ENCODE measurements around the gene CA5B.

Gene CA5B

GRCh38 chrX:15747626-15748173, 9.6 kb downstream of the CA5B start:
- H3K36me3 ChIP-seq (replicated peaks), result no peaks in the 10 kb centered on the region
- in situ Hi-C loops (cut with HindIII; ENCODE audit: low pct_ligation_motif_present, low sequenced_read_pairs), result no loop called here
- TF ChIP-seq, protein P1, sequence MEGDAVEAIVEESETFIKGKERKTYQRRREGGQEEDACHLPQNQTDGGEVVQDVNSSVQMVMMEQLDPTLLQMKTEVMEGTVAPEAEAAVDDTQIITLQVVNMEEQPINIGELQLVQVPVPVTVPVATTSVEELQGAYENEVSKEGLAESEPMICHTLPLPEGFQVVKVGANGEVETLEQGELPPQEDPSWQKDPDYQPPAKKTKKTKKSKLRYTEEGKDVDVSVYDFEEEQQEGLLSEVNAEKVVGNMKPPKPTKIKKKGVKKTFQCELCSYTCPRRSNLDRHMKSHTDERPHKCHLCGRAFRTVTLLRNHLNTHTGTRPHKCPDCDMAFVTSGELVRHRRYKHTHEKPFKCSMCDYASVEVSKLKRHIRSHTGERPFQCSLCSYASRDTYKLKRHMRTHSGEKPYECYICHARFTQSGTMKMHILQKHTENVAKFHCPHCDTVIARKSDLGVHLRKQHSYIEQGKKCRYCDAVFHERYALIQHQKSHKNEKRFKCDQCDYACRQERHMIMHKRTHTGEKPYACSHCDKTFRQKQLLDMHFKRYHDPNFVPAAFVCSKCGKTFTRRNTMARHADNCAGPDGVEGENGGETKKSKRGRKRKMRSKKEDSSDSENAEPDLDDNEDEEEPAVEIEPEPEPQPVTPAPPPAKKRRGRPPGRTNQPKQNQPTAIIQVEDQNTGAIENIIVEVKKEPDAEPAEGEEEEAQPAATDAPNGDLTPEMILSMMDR (IDR thresholded peaks at IDR 0.05; ENCODE audit: low read depth, low read length, missing control alignments), result no peak
- no peak overlapping the region for H3K27ac ChIP-seq
- H3K27me3 ChIP-seq (replicated peaks), result no peaks in the 10 kb centered on the region
- DNase-seq, result no peak
- H3K4me3 ChIP-seq (ENCODE audit: low read depth, low read length), result no peak overlapping the region

DNA sequence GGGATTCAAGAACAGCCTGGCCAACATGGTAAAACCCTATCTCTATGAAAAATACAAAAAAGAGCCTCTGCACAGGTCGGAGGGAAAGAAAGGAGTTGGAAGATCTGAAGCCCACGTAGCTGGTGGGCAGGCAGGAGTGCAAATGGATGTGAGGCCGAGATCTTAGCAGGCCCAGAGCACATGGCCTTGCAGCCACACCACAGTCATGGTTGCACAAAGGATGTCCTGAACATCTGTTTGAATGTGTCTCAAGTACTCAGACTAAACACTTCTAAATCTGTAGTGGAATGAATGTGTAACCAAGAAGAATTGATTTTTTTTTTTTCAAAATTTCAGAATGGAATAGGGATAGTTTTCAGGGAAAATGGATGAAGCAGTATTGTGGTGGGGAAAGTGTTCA, 10.8 kb downstream of the CA5B start:
- no peaks in the 10 kb centered on the region for H3K27me3 ChIP-seq (replicated peaks)
- TF ChIP-seq, protein P1 (IDR thresholded peaks at IDR 0.05; ENCODE audit: low read depth, low read length, missing control alignments), result no peak
- H3K27ac ChIP-seq, result no peak overlapping the region
- DNase-seq, result no peak
- no peaks in the 10 kb centered on the region for H3K36me3 ChIP-seq (replicated peaks)
- in situ Hi-C loops (cut with HindIII; ENCODE audit: low pct_ligation_motif_present, low sequenced_read_pairs), result no loop called here
- H3K4me3 ChIP-seq (ENCODE audit: low read depth, low read length), result no peak overlapping the region

DNA sequence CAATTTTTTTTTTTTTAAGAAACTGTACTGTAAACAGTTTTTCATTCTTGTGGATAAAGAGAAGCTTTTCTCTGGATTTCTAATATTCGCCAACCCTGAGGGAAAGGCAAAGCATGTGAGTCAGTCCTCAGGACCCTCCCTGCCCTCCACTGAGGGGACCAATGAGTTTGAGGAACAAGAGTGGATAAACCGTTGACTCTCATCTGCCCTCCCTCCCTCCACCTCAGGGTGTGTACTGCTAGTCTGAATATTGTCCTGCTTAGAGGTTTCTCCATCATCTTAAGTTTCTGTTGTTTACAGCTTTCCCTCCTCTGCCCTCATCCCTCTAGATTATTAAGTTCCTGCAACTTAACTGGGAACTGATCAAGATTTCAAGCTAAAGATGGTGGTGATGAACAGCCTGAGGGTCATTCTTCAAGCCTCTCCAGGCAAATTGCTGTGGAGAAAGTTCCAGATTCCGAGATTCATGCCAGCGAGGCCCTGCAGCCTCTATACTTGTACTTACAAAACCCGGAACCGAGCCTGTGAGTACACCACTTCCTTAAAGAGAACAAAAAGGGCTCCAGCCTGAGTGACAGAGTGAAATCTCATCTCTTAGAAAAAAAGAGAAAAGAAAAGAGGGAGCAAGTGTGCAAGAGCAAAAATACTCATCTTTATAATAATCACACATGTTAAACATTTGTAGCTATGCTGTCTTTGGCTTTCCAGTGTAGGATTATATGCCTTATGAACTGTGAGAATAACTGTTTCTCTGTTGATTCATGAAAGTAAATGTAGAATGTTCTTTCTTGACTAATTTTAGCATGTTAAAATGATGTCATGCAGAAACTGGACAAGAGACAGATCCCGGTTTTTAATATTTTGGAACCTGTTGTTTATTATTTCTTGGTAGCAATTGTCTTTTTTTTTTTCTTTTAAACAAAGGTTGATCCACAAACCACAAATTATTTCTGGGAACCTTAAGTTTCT, 11.9 kb downstream of the CA5B start:
- Histone ChIP-seq H3K27me3 (replicated peaks) (no peaks in the 10 kb centered on the region), H3K4me3 (ENCODE audit: low read depth, low read length) (no peak overlapping the region), H3K36me3 (replicated peaks) (no peaks in the 10 kb centered on the region), H3K27ac (no peak overlapping the region)
- DNase-seq, result no peak
- in situ Hi-C loops (cut with HindIII; ENCODE audit: low pct_ligation_motif_present, low sequenced_read_pairs), result no loop called here
- TF ChIP-seq, protein P1 (IDR thresholded peaks at IDR 0.05; ENCODE audit: low read depth, low read length, missing control alignments), result no peak

DNA sequence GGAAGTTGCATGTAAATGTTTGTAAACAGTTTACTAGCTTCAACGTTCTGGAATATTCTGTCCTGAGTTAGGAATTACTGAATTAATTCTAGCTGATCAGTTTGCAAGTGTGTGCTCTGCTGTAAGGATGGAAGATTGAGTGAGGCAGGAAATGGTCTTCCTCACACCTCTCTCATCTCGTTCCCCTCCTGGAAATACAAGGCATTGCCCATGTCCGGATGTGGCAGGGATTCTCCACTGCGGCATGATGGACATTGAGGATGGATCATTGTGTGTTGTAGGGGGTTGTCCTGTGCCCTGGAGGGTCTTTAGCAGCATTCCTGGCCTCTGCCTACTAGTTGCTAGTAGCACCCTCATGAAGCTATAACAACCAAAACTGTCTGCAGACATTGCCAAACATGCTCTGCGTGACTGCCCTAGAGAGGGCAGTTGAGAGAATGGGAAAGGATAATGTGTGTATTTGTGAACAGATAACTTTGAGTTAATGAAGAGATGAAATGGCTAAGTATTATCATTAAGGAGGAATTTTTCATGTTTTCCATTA, 12.6 kb downstream of the CA5B start:
- Histone ChIP-seq H3K27ac (no peak overlapping the region), H3K4me3 (ENCODE audit: low read depth, low read length) (no peak overlapping the region), H3K36me3 (replicated peaks) (no peaks in the 10 kb centered on the region), H3K27me3 (replicated peaks) (no peaks in the 10 kb centered on the region)
- TF ChIP-seq, protein P1 (IDR thresholded peaks at IDR 0.05; ENCODE audit: low read depth, low read length, missing control alignments), result no peak
- no peak for DNase-seq
- in situ Hi-C loops (cut with HindIII; ENCODE audit: low pct_ligation_motif_present, low sequenced_read_pairs), result no loop called here

- in situ Hi-C loops (cut with HindIII; ENCODE audit: low pct_ligation_motif_present, low sequenced_read_pairs), result no loop called here
- no peak for DNase-seq
- H3K36me3 ChIP-seq (replicated peaks), result no peaks in the 10 kb centered on the region
- H3K27me3 ChIP-seq (replicated peaks), result no peaks in the 10 kb centered on the region
- H3K27ac ChIP-seq, result no peak overlapping the region
- no peak overlapping the region for H3K4me3 ChIP-seq (ENCODE audit: low read depth, low read length)
- TF ChIP-seq, protein P1 (IDR thresholded peaks at IDR 0.05; ENCODE audit: low read depth, low read length, missing control alignments), result no peak
Measured at GRCh38 chrX:15751155-15751819, 13.2 kb downstream of the CA5B start.

Data from brain microvascular endothelial cell (primary cell).